ENCODE measurements around the gene FAF1. TPM values are rescaled to one million over a fixed set of nuclear protein-coding genes. Genes with fewer than 3 reads are reported as not detected.

Gene FAF1
- polyA plus RNA-seq, 1 of the 3 experiments (the other 2 are of a cell fraction), result 8.7 TPM

DNA sequence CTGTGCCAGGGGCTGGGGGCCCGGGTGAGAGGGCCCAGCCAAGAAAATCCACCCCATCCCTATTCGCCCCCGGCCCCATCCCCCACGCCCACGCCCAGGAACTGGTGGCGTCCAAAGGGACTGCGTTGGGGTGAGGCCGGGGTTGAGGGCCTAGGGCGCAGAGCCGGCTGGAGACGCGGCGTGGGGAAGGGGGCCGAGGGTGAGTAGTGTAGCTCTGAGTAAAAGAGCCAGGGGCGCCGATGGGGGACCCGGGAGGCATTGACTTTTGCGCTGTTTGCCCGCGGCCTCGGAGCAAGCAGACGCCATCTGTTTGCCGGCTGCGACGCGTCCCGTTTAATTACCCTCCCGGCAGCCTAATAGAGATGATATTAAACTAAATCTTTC is 533.4 kb downstream of the FAF1 start:
- H3K9me3 ChIP-seq, result no peaks in the 10 kb centered on the region
- DNase-seq, result peak; percentile 52
- POLR2A ChIA-PET, result no interaction called here
- 9% methylated on average over 15 of the region's 28 CpGs for WGBS (ENCODE audit: low lambda C conversion rate)
- H3K9me2 ChIP-seq, result no peaks in the 10 kb centered on the region
- H3K9ac ChIP-seq, result no peak overlapping the region
- H3K4me2 ChIP-seq, result 0 out of 2 replicates have a peak overlapping the region, but pooled peaks have one; percentile 63
- no peak overlapping the region for H3K27ac ChIP-seq (ENCODE audit: low read depth in 2 of 2, low read length in 1 of 2)
- no peak overlapping the region for H3K4me3 ChIP-seq (ENCODE audit: low read depth in 2 of 2, low read length in 1 of 2)
- H3F3A ChIP-seq (replicated peaks; ENCODE audit: insufficient read depth), result no peaks in the 10 kb centered on the region
- CTCF ChIA-PET, result interaction anchor here (1.2 to 2.2 kb wide), 2 partner anchors 18 to 277 kb away, joined by 3 to 8 read pairs; no protein-coding TSS in a partner anchor
- 0 out of 2 replicates have a peak, but pooled peaks cover 13% of the 10 kb centered on the region for H4K20me1 ChIP-seq (ENCODE audit: insufficient read depth)
- H3K79me2 ChIP-seq (ENCODE audit: insufficient read depth), result no peaks in the 10 kb centered on the region
- H3K4me1 ChIP-seq (ENCODE audit: control insufficient read depth in 1 of 2, insufficient read depth in 2 of 2, low read depth in 1 of 2, low read length in 1 of 2), result peaks cover 17 to 24% of the 10 kb centered on the region in 2 experiments; a peak in 1 of 4 replicates
- no peaks in the 10 kb centered on the region for H3K36me3 ChIP-seq (replicated peaks in 1 of 2; ENCODE audit: control insufficient read depth in 1 of 2, insufficient read depth in 2 of 2, low read length in 1 of 2)
- no peak overlapping the region for H2AFZ ChIP-seq (ENCODE audit: low read depth)
- TF ChIP-seq NRF1 (IDR thresholded peaks at IDR 0.05; ENCODE audit: low read depth, low read length) (no peak), RCOR1 (IDR thresholded peaks at IDR 0.05; ENCODE audit: low read length) (no peak), GATA2 (CRISPR knock-in tag; IDR thresholded peaks at IDR 0.05) (no peak)
- peaks cover 85% of the 10 kb centered on the region for H3K27me3 ChIP-seq (ENCODE audit: insufficient read depth)

DNA sequence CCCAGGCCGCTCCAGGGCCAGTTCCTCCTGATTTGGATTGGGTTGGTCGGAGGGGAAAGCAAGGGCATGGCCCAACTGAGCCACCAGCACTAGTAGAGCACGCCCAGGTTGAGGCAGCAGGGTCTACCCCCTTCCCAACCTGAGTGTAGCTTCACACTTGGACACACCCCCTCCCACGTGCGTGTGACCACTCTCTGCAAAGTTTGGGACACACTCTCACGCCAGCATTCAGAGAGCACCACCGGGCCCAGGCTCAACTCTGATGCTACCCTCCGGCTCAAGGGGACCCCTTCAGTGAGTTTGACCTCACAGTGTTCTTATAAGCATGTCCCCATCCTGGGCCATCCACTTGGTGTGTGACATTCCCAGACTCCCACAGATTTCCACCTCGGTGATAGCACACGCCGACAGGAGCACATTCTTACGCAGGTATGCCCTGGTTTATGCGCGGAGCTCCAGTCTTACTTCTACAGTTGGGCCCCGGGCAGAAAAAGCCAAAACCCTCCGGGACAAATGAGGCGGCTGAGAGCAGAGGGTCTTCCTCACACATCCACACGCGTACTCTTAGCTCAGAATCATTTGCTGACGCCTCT is 533.9 kb downstream of the FAF1 start:
- WGBS (ENCODE audit: low lambda C conversion rate), result 28% methylated on average over 13 of the region's 20 CpGs
- no peaks in the 10 kb centered on the region for H3K9me3 ChIP-seq
- H3K9ac ChIP-seq, result no peak overlapping the region
- ChIA-PET POLR2A (no interaction called here), CTCF (interaction anchor here (1.5 to 2.2 kb wide), 2 partner anchors 57 to 278 kb away, joined by 4 to 8 read pairs; no protein-coding TSS in a partner anchor)
- no peak overlapping the region for H3K27ac ChIP-seq (ENCODE audit: low read depth in 2 of 2, low read length in 1 of 2)
- no peaks in the 10 kb centered on the region for H3K79me2 ChIP-seq (ENCODE audit: insufficient read depth)
- no peak overlapping the region for H3K4me3 ChIP-seq (ENCODE audit: low read depth in 2 of 2, low read length in 1 of 2)
- peaks cover 90% of the 10 kb centered on the region for H3K27me3 ChIP-seq (ENCODE audit: insufficient read depth)
- peaks cover 17 to 24% of the 10 kb centered on the region in 2 experiments; a peak in 1 of 4 replicates for H3K4me1 ChIP-seq (ENCODE audit: control insufficient read depth in 1 of 2, insufficient read depth in 2 of 2, low read depth in 1 of 2, low read length in 1 of 2)
- H3K9me2 ChIP-seq, result no peaks in the 10 kb centered on the region
- H3F3A ChIP-seq (replicated peaks; ENCODE audit: insufficient read depth), result no peaks in the 10 kb centered on the region
- peak; percentile 36 for DNase-seq
- 0 out of 2 replicates have a peak, but pooled peaks cover 13% of the 10 kb centered on the region for H4K20me1 ChIP-seq (ENCODE audit: insufficient read depth)
- TF ChIP-seq JUND (IDR thresholded peaks at IDR 0.05), result no peak
- TF ChIP-seq EZH2phosphoT487 (IDR thresholded peaks at IDR 0.05; ENCODE audit: borderline replicate concordance, low read depth), result peak; percentile 42; the same call in 1 of the 2 replicates
- TF ChIP-seq, protein P1, sequence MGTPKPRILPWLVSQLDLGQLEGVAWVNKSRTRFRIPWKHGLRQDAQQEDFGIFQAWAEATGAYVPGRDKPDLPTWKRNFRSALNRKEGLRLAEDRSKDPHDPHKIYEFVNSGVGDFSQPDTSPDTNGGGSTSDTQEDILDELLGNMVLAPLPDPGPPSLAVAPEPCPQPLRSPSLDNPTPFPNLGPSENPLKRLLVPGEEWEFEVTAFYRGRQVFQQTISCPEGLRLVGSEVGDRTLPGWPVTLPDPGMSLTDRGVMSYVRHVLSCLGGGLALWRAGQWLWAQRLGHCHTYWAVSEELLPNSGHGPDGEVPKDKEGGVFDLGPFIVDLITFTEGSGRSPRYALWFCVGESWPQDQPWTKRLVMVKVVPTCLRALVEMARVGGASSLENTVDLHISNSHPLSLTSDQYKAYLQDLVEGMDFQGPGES (IDR thresholded peaks at IDR 0.05; ENCODE audit: low read depth, low read length), result no peak
- no peak overlapping the region for H2AFZ ChIP-seq (ENCODE audit: low read depth)
- no peaks in the 10 kb centered on the region for H3K36me3 ChIP-seq (replicated peaks in 1 of 2; ENCODE audit: control insufficient read depth in 1 of 2, insufficient read depth in 2 of 2, low read length in 1 of 2)
- H3K4me2 ChIP-seq, result peak overlapping the region; percentile 70; the same call in 1 of the 2 replicates

DNA sequence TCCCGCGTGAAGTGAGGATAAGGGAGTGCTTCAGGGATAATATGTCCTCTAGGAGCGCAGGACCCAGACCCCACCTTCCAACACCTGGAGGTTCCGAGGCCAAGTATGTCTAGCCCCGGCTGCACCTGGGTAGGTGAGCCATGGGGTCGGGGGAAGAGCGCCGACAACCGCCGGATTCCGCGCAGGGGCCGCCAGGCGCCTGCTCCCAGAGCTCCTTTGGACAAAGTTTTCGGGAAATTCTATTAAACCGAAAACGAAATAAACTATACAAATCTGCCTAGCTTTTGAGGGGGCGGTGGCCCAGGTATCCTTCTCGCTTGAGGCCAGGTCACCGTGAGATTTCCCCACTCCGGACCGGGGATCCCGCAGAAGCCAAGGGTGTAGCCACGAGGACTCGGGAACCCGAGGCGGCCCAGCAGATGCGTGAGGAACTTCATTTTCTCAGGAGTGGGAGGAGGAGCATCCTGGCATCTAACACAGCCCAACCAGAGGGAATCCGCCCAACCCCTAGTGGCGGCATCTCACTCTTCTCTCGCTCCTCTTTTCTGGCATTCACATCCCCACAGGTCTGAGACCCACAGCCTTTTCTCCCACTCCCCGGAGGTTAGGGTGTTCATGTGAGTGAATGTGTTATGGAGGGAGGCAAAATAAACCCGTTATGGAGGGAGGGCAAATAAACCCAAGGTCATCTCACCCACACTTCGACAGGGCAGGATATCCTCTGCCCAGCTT is 534.5 kb downstream of the FAF1 start:
- 10% methylated on average over 22 of the region's 34 CpGs for WGBS (ENCODE audit: low lambda C conversion rate)
- Histone ChIP-seq H3K4me1 (ENCODE audit: control insufficient read depth in 1 of 2, insufficient read depth in 2 of 2, low read depth in 1 of 2, low read length in 1 of 2) (peaks cover 17 to 24% of the 10 kb centered on the region in 2 experiments; a peak in 1 of 4 replicates), H3K9ac (no peak overlapping the region), H3K79me2 (ENCODE audit: insufficient read depth) (no peaks in the 10 kb centered on the region), H3F3A (replicated peaks; ENCODE audit: insufficient read depth) (no peaks in the 10 kb centered on the region), H3K36me3 (replicated peaks in 1 of 2; ENCODE audit: control insufficient read depth in 1 of 2, insufficient read depth in 2 of 2, low read length in 1 of 2) (no peaks in the 10 kb centered on the region), H2AFZ (ENCODE audit: low read depth) (no peak overlapping the region), H3K9me2 (no peaks in the 10 kb centered on the region), H3K27me3 (ENCODE audit: insufficient read depth) (peaks cover 96% of the 10 kb centered on the region), H3K9me3 (no peaks in the 10 kb centered on the region), H4K20me1 (ENCODE audit: insufficient read depth) (0 out of 2 replicates have a peak, but pooled peaks cover 13% of the 10 kb centered on the region), H3K27ac (ENCODE audit: low read depth in 2 of 2, low read length in 1 of 2) (no peak overlapping the region), H3K4me2 (peak overlapping the region; percentile 70; the same call in 1 of the 2 replicates), H3K4me3 (ENCODE audit: low read depth in 2 of 2, low read length in 1 of 2) (no peak overlapping the region)
- ChIA-PET CTCF (interaction anchor here (1.1 to 4.2 kb wide), 5 partner anchors 12 to 278 kb away, joined by 3 to 17 read pairs (median 5); no protein-coding TSS in a partner anchor), POLR2A (no interaction called here)
- DNase-seq, result peak; percentile 68
- TF ChIP-seq, protein P2, sequence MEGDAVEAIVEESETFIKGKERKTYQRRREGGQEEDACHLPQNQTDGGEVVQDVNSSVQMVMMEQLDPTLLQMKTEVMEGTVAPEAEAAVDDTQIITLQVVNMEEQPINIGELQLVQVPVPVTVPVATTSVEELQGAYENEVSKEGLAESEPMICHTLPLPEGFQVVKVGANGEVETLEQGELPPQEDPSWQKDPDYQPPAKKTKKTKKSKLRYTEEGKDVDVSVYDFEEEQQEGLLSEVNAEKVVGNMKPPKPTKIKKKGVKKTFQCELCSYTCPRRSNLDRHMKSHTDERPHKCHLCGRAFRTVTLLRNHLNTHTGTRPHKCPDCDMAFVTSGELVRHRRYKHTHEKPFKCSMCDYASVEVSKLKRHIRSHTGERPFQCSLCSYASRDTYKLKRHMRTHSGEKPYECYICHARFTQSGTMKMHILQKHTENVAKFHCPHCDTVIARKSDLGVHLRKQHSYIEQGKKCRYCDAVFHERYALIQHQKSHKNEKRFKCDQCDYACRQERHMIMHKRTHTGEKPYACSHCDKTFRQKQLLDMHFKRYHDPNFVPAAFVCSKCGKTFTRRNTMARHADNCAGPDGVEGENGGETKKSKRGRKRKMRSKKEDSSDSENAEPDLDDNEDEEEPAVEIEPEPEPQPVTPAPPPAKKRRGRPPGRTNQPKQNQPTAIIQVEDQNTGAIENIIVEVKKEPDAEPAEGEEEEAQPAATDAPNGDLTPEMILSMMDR (IDR thresholded peaks at IDR 0.05), result peak; percentile 31; the same call in 1 of the 2 replicates
- TF ChIP-seq GATA2 (CRISPR knock-in tag; IDR thresholded peaks at IDR 0.05), result no peak
- TF ChIP-seq YY1 (IDR thresholded peaks at IDR 0.05; ENCODE audit: low read depth), result no peak
